HG02798 (cell line): ENCODE measurements around the gene ADGRG2.
"Not testable (repeated sequence)": the region's sequence is repeated elsewhere in the genome, so short reads cannot be mapped to it uniquely, and the experiment has no call there.

Source experiments
- ATAC-seq: cut with Tn5 transposase; IDR thresholded peaks from one replicate; pipeline ENCODE4 v1.9.1; 2021; ENCODE audit warnings: mild to moderate bottlenecking; ENCODE audit not compliant: unreplicated experiment, poor library complexity

Gene ADGRG2

DNA sequence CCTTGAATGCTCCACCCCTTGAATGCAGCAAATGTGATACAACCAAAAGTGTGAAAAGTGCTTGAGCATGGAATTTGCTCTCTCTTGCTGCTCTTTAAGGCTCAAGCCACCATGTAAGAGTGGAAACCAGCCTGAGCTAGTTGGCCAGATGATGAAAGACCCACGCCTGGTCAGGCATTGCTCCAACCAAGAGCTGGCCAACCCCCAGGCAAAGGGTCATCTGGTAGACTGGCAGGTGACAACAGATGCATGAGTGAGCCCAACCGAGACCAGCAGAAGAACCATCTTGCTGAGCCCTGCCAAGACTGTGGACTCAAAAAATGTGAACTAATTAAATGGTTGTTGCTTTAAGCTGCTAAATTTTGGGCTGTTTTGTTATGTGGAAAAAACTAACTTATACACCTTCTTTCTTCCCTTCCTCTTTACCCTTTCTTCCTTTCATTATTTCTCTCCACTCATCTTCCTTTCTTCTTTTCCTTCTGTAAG is 32.7 kb downstream of the ADGRG2 start:
- ATAC-seq = no peak

DNA sequence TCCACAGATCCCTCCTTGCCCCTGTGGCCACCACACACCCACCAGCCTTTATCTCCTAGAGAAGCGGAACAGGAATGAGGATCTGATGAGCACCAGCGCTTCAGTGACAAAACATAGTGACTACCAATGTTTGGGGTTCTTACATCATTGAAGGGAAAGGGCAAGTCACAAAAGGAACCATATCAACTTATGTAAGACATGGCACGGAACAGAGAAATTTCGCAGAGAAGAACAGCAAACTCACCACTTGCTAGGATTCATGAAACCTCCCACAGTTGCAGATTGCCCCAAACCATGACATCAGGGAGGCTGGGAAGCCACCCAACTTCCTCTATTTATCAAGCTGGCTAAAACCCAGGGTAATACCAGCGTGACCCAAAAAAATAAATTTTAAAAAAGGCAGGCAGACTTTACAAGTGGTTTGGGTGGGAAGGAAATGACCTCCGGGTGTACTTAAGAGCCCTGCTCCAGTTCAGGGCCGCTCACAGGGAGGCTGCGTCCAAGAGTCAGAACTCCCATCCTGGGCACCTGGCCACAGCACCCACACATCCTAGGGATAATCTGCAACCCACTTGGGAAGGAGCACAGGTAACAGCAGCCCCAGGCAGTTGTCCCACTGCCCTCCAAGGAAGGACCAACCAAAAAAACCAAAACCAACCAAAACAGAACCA is 36.0 kb downstream of the ADGRG2 start:
- ATAC-seq = no peak

DNA sequence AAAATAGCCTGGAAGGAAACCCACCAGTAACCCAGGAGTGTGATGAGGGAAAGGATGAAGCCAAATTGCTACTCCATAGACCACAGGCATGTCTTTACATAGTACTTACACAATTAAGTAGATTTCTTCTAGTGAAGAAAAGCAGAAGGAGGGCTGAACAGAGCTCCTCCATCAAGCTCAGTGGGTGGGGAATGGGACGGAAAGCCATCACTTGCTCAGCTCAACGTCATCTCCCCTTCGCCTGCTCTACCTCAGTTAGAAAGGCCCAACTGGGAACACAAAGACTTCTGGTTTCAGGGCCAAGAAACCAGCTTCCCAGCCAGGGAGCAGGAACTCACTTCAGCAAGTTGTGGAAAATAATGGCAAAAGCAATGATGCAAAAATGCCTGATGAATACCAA is 36.6 kb downstream of the ADGRG2 start:
- ATAC-seq = no peak

DNA sequence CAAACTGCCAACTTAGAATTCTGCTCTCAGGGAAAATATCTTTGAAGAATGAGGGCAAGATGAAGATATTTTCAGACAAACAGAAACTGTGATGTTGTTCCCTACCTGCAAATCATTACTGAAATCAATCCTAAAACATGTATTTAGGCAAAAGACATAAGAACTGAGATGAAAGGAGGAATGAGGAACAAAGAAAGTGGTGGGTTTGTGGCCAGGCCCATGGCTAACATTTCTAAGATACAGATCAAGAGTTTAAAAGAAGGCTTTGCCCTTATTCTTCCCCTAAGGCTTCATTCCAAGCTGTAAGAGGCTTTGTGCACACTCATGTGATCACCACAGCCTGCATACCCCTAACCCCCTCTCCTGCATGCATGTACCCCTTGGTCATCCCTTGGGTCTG is 46.5 kb downstream of the ADGRG2 start:
- no peak for ATAC-seq

DNA sequence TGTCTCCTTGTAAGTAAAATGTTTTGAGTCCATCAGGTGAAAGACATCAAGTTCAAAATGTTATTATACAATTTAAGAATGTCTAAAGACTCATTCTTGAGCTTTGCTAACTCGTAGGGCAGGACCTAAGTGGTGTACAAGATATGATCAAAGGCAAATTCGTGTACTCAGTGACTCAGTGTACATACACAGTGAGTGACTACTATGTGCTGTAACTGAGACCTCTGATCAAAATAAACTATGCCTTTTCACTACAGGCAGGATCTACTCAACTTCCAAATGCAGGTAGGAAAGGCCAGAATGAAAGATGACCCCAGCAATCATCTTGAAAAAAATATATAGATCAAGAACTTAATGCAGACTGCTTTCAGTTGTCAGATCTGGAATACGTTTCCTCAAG is 49.9 kb downstream of the ADGRG2 start:
- ATAC-seq = no peak

DNA sequence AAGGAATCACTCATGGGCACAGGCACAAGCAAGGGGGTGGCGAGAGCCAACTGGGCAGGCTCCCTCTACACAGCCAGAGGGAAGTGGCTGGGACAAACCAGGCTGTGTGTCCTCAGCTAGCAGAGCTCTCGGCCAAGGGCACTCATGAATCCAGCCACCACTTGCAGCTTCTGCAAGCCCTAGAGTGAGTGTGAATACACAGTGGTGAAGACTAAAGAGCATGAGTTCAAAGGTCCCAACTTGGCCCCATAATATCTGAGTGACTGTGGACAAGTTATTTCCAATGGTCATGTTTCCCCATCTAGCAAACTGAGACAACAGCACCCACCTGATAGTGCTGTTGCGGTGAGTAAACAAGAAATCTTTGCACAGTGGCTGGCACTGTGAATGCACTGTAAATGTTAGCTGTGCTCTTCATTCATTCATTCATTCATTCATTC is 51.7 kb downstream of the ADGRG2 start:
- no peak for ATAC-seq

DNA sequence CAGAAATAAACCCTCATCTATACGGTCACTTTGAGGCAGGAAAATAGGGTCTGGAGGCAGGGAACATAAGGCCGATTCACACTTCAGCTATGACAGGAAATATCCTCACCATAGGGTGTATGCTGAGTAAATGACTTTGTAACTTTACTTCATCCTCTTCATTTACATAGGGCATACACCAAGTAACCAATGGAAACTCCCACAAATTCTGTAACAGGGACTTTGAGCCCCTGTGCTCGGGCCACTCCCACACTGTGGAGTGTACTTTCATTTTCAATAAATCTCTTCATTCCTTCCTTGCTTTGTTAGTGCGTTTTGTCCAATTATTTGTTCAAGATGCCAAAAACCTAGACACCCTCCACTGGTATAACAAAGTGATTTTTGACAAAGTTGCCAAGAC is 55.3 kb downstream of the ADGRG2 start:
- ATAC-seq = not testable (repeated sequence)

DNA sequence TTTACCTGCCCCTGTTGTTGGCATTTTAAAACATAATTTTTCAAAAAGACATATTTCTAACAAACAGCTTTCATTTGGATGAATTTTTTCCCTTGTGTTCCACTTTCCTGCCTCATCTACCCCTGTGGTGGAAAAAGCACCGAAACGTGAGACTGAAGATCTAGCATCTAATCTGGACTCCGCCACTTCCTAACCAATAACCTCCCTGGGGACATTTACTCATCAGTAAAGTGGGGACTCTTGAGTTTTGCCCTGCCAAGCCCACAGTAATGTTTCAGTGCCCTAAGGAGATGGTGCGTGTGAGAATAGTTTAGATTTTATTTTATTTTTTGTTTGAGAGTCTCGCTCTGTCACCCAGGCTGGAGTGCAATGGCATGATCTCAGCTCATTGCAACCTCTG is 56.7 kb downstream of the ADGRG2 start:
- peak; percentile 43 for ATAC-seq

DNA sequence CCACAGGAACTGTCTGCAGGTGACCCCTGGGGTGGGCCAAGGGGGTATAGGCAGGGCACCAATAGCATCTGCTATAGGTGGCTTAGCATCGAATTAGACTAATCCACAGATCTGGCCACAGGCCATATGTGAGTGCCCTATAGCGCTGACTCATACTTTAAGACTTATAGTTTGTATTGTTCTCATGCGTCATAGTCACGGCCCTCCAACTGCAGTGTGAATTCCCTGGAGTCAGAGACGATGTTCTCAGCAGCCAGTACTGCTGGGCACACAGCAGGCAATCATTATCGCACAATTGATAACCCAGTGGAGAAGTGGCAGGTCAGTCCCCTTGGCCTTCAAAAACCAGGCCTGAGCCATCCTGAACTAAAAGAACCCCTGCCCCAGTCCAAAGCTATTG is 58.1 kb downstream of the ADGRG2 start:
- no peak for ATAC-seq

DNA sequence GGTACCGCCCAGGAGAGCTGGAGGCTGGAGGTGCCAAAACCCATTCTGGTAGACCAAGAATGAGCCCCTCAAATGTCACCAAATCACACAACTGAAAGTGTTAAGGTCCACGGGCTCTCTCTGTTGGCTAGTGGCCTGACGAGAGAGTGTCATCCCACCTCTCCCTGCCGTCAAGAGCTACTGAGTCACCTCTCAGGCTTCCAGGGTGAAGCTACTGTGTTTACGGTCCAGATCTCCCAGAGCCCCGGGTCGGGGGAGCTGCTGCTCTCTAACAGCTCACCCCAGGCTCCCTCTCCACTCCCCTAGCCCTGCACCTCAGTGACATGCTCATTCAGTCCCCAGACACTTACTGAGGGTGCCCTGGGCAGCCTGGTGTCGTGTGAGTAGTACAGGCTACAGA is 59.2 kb downstream of the ADGRG2 start:
- no peak for ATAC-seq

DNA sequence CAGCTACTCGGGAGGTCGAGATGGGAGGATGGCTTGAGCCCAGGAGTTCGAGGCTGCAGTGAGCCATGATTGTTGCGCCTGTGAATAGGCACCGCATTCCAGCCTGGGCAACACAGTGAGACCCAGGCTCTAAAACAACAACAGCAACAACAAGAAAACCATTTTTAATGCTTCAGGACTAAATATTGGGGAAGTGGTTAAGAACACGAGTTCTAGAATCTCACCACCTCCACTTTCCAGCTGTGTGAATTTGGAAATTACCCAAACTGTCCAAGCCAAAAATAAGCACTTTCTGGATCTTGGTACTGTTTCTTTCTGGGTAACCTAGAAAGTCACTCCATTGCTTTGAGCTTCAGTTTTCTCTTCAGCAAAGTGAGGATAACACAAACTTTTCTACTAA is 63.2 kb downstream of the ADGRG2 start:
- ATAC-seq = no peak

DNA sequence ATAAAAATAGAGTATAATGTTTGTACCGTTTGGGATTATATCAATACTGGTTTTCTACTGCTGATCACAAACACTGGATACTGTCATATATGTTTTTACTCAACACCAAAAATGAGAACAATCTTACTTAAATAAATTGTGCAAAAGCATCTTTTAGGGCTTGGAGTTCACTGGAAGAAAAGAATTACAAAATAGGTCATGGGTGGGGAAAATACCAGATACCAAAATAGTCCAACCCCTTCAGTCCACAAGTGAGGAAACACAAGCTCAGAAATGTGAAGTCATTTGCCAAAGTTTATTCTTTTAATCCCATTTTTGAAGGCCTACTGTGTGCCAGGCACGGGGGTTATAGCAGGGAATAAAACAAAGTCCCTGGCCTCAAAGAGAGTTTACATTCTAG is 64.4 kb downstream of the ADGRG2 start:
- ATAC-seq = no peak

DNA sequence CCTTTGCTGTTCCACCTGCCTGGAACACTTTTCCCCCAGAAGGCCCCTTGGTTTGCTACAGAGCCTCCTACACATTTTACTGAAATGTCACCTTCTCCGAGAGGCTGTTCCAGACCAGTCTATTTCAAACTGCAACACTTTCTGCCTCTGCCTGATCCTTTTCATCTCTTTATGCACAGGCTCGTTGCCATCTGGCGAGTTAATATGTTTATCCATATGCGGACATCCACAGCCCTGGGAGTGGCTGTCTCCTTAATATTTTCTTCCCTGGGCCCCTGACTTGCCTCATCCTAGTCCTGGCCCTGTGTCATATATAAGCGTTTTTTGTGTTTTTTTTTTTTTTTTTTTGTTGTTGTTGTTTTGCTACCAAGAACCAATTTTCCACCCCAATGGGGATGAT is 73.2 kb downstream of the ADGRG2 start:
- no peak for ATAC-seq

DNA sequence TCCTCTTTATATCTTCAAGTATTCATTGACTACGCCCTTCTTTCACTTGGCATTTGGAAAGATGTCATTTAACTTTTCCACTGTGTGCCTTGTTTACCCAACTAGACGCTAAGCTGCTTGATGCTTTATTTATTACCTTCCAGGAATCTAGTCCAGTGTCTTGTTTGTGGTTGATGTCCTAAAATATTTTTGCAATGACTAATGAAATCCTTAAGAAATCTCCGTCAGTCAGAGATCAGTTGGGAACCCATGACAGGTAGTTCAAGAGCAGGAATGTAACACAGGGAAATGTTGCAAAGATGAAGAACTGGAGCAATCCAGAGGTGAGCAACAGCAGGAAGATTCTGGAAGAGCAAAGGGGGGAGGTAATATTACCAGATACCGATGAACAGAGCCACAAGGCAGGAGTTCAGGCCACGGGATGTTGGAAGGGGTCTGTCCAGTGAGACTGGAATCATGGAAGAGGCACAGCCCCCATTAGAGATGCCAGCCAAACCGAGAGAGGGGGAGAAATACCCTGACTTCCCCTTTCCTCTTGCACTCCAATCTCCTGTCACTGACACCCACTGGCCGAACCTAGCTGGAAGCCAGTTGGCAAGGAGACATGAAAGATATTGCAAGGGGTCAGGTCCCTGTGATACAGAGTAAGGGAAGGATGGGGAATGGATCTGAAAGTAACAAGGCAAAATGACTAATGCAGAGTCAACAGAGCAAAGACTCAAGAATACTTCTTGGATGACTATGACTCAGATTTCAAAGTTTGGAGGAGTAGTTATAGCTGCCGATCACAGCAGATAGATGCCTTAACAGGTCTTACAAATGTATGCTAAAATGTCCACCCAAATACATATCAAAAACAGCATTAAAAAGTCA is 75.7 kb downstream of the ADGRG2 start:
- ATAC-seq = no peak

DNA sequence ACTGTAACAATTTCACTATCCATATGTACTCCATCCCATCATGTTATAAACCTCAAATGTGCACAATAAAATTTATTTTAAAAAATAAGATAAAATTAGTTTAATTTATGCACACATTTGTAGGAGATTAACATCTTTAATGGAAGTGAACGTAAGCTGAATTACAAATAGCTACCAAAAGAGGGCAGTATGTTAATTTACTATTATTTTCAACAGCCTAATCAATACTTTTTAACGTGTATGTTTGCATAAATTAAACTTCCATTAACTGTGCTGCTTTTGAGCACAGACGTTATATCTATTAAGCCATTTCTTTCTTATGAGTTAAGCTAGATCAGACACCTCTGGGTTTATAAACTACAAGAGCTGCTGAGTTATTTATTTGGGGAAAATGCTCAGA is 81.9 kb downstream of the ADGRG2 start:
- ATAC-seq = no peak

DNA sequence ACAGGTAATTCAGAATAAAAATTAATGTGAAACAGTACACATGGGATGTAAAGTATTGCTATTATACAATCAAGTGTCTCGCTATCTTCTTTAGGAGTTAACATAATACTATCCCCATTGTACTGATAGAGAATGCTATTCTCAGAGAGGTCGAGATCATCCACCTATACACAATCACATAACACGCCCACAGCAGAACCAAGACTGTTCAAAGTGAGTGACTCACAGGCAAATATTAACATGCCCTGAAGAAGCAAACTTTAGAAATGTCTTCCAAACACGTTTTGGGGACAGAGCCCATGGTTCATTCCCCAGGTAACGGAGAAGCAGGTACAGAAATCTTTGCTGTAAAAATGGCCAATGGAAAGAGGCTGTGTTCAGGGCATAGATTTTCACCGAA is 88.2 kb downstream of the ADGRG2 start:
- no peak for ATAC-seq

DNA sequence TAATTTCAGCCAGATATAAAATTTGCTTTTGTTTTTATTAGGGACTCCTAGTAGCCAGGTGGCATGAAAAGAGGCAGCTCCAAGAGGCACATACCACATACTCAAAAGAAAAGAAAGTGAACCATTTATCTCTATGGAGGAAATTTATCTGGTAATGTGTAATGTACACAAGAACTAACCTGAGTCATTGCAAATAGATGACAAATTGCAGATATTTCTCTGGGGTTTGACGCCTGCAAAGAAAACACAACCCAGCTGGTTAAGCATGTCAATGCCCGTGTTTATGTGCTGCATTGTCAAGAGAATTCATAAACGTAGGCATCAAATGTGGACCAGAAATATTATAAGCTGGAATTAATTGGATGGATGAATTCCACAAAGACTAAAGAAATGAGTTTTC is 91.5 kb downstream of the ADGRG2 start:
- no peak for ATAC-seq

DNA sequence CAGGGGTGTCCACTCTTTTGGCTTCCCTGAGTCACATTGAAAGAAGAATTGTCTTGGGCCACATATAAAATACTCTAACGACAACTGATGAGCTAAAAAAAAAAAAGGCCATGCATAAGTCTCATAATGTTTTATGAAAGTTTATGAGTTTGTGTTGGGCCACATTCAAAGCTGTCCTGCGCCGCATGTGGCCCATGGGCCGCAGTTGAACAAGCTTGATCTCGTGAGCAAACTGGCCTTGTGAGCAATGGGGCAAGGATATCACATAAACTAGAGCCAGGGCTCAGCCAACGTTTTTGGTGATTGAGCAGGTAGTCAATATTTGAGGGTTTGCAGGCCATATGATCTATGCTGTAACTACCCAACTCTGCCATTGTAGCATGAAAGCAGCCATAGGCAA is 93.7 kb downstream of the ADGRG2 start:
- no peak for ATAC-seq

DNA sequence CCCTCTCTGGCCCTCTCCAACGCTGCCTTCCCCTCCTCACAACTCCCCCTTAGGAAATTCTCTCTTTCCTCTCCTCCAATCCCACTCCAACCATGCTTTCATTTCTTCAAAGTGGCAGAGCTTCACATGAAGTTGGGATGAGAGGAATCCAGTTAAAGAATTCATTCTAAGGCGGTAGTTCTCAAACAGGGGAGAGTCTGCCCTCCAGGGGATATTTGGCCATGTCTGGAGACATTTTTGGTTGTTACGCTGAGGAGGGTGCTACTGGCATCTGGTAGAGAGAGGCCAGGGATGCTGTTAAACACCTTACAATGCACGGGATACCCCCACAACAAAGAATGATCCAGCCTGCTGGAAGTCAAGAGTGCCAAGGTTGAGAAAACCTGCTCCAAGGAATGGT is 97.9 kb downstream of the ADGRG2 start:
- ATAC-seq = no peak

DNA sequence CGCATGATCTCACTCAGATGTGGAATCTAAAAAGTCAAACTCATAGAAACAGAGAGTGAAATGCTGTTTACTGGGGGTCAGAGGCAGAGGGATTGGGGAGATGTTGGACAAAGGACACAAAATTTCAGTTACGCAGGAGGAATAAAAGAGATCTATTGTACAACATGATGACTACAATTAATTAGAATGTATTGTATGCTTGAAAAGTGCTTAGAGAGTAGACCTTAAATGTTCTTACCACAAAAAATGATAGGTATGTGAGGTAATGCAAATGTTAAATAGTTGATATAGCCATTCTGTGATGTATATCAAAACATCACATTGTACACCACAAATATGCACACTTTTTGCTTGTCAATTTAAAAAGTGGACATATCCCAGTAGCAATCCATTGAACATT is 102.3 kb downstream of the ADGRG2 start:
- ATAC-seq = no peak

DNA sequence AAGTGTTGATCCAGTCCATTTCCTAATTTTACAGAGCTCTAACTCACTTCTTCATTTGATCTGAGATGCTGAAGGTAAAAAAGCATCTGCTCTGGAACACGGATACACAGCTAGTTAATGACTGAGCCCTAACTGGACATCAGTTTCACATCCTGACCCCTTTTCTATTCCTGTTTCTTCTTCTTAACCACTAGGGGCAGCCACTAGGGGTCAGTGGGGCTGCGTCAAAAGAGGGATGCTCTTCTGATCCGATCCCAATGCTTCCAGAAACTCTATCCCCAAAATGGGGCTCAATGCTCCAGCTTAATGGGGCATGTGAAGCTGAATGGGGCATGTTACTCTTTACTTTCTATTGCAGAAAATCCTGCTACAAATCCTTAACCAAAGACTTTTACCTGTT is 105.0 kb downstream of the ADGRG2 start:
- no peak for ATAC-seq

DNA sequence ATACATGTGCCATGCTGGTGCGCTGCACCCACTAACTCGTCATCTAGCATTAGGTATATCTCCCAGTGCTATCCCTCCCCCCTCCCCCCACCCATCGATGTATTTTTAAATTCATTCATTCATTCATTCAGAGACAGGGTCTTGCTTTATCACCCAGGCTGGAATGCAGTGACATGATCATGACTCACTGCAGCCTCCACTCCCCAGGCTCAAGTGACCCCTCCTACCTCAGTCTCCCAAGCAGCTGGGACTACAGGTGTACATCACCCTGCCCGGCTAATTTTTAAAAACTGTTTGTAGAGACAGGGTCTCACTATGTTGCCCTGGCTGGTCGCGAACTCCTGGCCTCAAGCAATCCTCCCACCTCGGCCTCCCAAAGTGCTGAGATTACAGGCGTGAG is 105.7 kb downstream of the ADGRG2 start:
- not testable (repeated sequence) for ATAC-seq
